B cell (primary cell): Measurements from ENCODE around the gene SULT1C4. TPM values are rescaled to one million over a fixed set of nuclear protein-coding genes. Genes with fewer than 3 reads are reported as not detected.

Experiments
- ATAC-seq: fragments of 200-7000 bp; cut with Tn5 transposase; one replicate; pipeline ENCODE4 v1.10.0; 2021; ENCODE audit warnings: low read depth, mild to moderate bottlenecking, moderate number of reproducible peaks, moderate library complexity
- CTCF ChIA-PET: fragments of 350-600 bp; sonication (Branson Sonifier 250); formaldehyde crosslinking; loops from one replicate; lab custom pipeline; 2021; ENCODE audit warnings: antibody characterized with exemption, inconsistent platforms; lab: Charles Lee
- POLR2A ChIA-PET: fragments of 350-600 bp; sonication (Branson Sonifier 250); formaldehyde crosslinking; loops from one replicate; lab custom pipeline; 2021; ENCODE audit warnings: antibody characterized with exemption; lab: Charles Lee
- DNase-seq: peaks from one replicate; pipeline ENCODE4 v3.0.0; 2013
- H2AFZ ChIP-seq: 2 replicates; pipeline ENCODE4 v1.6.1; 2012; ENCODE audit warnings: mild to moderate bottlenecking, low read depth, low read length; ENCODE audit not compliant: insufficient read depth, poor library complexity, severe bottlenecking
- H3K27ac ChIP-seq, 2 donors: 1 replicate in 1 of 2; 2 replicates in 1 of 2; pipeline ENCODE4 v1.5.1; 2012 to 2013; ENCODE audit warnings: low read length in 2 of 2, mild to moderate bottlenecking in 2 of 2, moderate library complexity in 1 of 2
- H3K27me3 ChIP-seq, 4 experiments: fragments of 200-600 bp in 1 of 4; sonication (generic) in 1 of 4; replicated peaks in 1 of 4; 1 replicate in 2 of 4; 2 replicates in 2 of 4; pipeline versions ENCODE4 v1.6.1 to v1.7.0; 2013 to 2016; ENCODE audit warnings: low read length in 3 of 4, mild to moderate bottlenecking in 2 of 4, mixed read lengths in 1 of 4, moderate library complexity in 1 of 4; ENCODE audit not compliant: insufficient read depth in 4 of 4, control insufficient read depth in 3 of 4; ENCODE audit errors: control extremely low read depth in 1 of 4
- H3K36me3 ChIP-seq, 2 experiments: replicated peaks in 1 of 2; 1 replicate in 1 of 2; 2 replicates in 1 of 2; pipeline versions ENCODE4 v1.6.1 to v1.7.1; 2013; ENCODE audit warnings: low read length in 1 of 2; ENCODE audit not compliant: insufficient read depth in 2 of 2, control insufficient read depth in 1 of 2; ENCODE audit errors: control extremely low read depth in 1 of 2, extremely low read depth in 1 of 2
- H3K4me1 ChIP-seq, 2 donors: fragments of 200-600 bp in 1 of 2; sonication (generic) in 1 of 2; 1 replicate in 1 of 2; 2 replicates in 1 of 2; pipeline versions ENCODE4 v1.5.1 to v1.6.1; 2013 to 2017; ENCODE audit warnings: low read length in 2 of 2; ENCODE audit not compliant: control insufficient read depth in 2 of 2, insufficient read depth in 2 of 2
- H3K4me2 ChIP-seq: replicated peaks from 2 replicates; pipeline ENCODE3; 2012; ENCODE audit warnings: mild to moderate bottlenecking, low read depth, low read length; ENCODE audit not compliant: poor library complexity, severe bottlenecking
- H3K4me3 ChIP-seq, 5 experiments: fragments of 200-600 bp in 1 of 5; sonication (generic) in 1 of 5; 1 replicate in 3 of 5; 2 replicates in 2 of 5; pipeline versions ENCODE4 v1.5.1 to v1.7.0; 2011 to 2016; ENCODE audit warnings: low read length in 4 of 5, mild to moderate bottlenecking in 4 of 5, low read depth in 2 of 5, control low read depth in 1 of 5, moderate library complexity in 1 of 5; ENCODE audit not compliant: insufficient read depth in 1 of 5; ENCODE audit errors: control extremely low read depth in 1 of 5, extremely low read depth in 1 of 5
- H3K79me2 ChIP-seq: fragments of 200-600 bp; sonication (generic); one replicate; pipeline ENCODE4 v1.6.0; 2016; ENCODE audit warnings: low read length; ENCODE audit not compliant: control insufficient read depth, insufficient read depth
- H3K9ac ChIP-seq: fragments of 200-600 bp; sonication (generic); 2 replicates; pipeline ENCODE4 v1.6.1; 2017; ENCODE audit warnings: mild to moderate bottlenecking, low read length, moderate library complexity
- H3K9me3 ChIP-seq, 3 donors: one replicate each; pipeline versions ENCODE4 v1.6.1 to v1.7.1; 2013; ENCODE audit warnings: low read length in 2 of 3; ENCODE audit not compliant: control insufficient read depth in 2 of 3, insufficient read depth in 1 of 3; ENCODE audit errors: control extremely low read depth in 1 of 3
- H4K20me1 ChIP-seq: 2 replicates; pipeline ENCODE4 v1.6.0; 2012; ENCODE audit warnings: mild to moderate bottlenecking, low read length; ENCODE audit not compliant: insufficient read depth, control insufficient read depth, poor library complexity, severe bottlenecking
- H3K27ac Mint-ChIP-seq: one replicate; pipeline ENCODE4 v1.8.0; 2021; ENCODE audit warnings: mixed read lengths
- H3K27me3 Mint-ChIP-seq: one replicate; pipeline ENCODE4 v1.8.0; 2021; ENCODE audit warnings: mixed read lengths
- H3K4me1 Mint-ChIP-seq: one replicate; pipeline ENCODE4 v1.8.0; 2021; ENCODE audit warnings: mixed read lengths
- H3K4me3 Mint-ChIP-seq: one replicate; pipeline ENCODE4 v1.8.0; 2021; ENCODE audit warnings: mixed read lengths
- H3K9me3 Mint-ChIP-seq: one replicate; pipeline ENCODE4 v1.8.0; 2022; ENCODE audit warnings: mixed read lengths; ENCODE audit not compliant: insufficient read depth
- EZH2 ChIP-seq: IDR thresholded peaks from 2 replicates; pipeline ENCODE4 v1.6.1; 2012; ENCODE audit warnings: borderline replicate concordance, low read depth, mild to moderate bottlenecking, moderate library complexity, low read length; ENCODE audit not compliant: insufficient read depth, poor library complexity, severe bottlenecking
- WGBS: methylation state at CpG from one replicate; pipeline ENCODE4 v1.1.5; 2013; ENCODE audit warnings: missing lambda C conversion rate; ENCODE audit not compliant: insufficient coverage; 5-methylcytosine and 5-hydroxymethylcytosine counted together
- intact Hi-C: fragments of 100-400 bp; cut with micrococcal nuclease; formaldehyde crosslinking; loops from one replicate; pipeline ENCODE4 v1.10.0; 2022
- polyA plus RNA-seq: library from polyadenylated mRNA; depleted of rRNA; stranded (reverse); fragments of >200 nt; gene quantifications from 2 replicates; pipeline ENCODE4 v1.2.3, GENCODE V29; 2012
- total RNA-seq, 2 donors: library from RNA; stranded (reverse); fragments of 120-200 nt in 1 of 2; gene quantifications; 1 replicate in 1 of 2; 2 replicates in 1 of 2; pipeline versions ENCODE4 v1.2.3 to v1.2.4, GENCODE V29; 2013 to 2022
- TF ChIP-seq, protein P1 (sequence below): fragments of 200-600 bp; IDR thresholded peaks from one replicate; pipeline ENCODE4 v1.8.0; 2022; ENCODE audit warnings: antibody characterized with exemption, mild to moderate bottlenecking

The SULT1C4 gene
- total and polyA plus RNA-seq, 2 donors (not counting 1 experiment from before 2014, with no cell fraction given): not detected

DNA sequence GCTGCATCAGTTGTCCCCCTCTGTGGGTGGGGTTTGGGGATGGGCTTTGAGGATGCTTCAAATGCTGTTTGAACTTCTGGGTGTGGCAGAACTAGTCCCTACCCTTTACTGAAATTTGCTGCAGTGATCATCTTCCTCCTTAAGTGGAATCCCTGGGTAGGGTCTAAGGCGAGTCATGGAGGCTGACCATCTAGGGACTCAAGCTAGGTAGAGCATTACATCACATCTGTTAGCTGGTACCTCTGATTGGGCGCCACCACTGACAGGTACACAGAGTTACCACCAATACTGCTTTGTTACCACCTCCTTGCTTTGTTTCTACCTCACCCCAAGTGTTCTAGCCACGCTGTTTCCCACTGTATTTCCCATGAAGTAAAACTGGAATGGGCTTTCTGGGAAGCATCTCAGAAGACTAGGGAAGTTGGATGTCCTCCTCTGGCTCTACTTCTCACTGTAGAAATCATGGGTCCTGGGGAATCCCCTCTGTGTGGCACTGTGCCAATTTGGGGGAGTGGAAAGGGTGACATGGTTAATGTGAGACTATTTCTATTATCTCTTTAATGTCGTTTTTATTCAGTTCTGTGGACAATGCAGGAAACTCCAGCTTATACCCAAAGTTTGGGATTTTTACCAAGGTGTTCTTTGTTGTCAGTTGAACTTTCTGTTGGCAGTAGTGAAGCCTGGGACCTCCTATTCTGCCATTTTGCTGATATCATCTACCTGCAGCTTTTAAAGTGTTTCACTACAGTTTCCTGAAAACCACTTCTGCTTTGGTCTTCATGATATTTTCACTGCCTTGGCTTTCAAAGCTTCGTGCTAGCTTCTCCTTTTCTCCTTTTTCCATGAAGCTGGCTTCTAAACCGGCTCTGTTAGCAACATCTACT, 14.5 kb upstream of the SULT1C4 start:
- Histone ChIP-seq H3K27ac (no peak overlapping the region), H3K27me3 (no peaks in the 10 kb centered on the region), H3K79me2 (no peaks in the 10 kb centered on the region), H3K4me2 (no peak overlapping the region), H2AFZ (no peak overlapping the region), H3K4me1 (no peaks in the 10 kb centered on the region), H4K20me1 (no peaks in the 10 kb centered on the region), H3K36me3 (no peaks in the 10 kb centered on the region), H3K9ac (no peak overlapping the region), H3K9me3 (no peaks in the 10 kb centered on the region), H3K4me3 (no peak overlapping the region)
- DNase-seq (no peak), ATAC-seq (no peak)
- TF ChIP-seq EZH2: no peak
- TF ChIP-seq, protein P1, sequence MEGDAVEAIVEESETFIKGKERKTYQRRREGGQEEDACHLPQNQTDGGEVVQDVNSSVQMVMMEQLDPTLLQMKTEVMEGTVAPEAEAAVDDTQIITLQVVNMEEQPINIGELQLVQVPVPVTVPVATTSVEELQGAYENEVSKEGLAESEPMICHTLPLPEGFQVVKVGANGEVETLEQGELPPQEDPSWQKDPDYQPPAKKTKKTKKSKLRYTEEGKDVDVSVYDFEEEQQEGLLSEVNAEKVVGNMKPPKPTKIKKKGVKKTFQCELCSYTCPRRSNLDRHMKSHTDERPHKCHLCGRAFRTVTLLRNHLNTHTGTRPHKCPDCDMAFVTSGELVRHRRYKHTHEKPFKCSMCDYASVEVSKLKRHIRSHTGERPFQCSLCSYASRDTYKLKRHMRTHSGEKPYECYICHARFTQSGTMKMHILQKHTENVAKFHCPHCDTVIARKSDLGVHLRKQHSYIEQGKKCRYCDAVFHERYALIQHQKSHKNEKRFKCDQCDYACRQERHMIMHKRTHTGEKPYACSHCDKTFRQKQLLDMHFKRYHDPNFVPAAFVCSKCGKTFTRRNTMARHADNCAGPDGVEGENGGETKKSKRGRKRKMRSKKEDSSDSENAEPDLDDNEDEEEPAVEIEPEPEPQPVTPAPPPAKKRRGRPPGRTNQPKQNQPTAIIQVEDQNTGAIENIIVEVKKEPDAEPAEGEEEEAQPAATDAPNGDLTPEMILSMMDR: no peak
- no peaks in the 10 kb centered on the region for H3K9me3 Mint-ChIP-seq
- H3K27me3 Mint-ChIP-seq: peaks cover 12% of the 10 kb centered on the region
- H3K4me3 Mint-ChIP-seq: no peak overlapping the region
- peaks cover 9% of the 10 kb centered on the region for H3K4me1 Mint-ChIP-seq
- intact Hi-C loops: no loop called here
- 39% methylated on average over 5 of the region's 6 CpGs for WGBS
- POLR2A ChIA-PET: no interaction called here
- CTCF ChIA-PET: interaction anchor here (0.7 kb wide), 2 partner anchors 53 to 91 kb away, joined by 3 to 4 read pairs; no protein-coding TSS in a partner anchor
- H3K27ac Mint-ChIP-seq: no peak overlapping the region

GRCh38 chr2:108363908-108364225, 13.9 kb upstream of the SULT1C4 start:
- H3K4me3 Mint-ChIP-seq: no peak overlapping the region
- Histone ChIP-seq H3K79me2 (no peaks in the 10 kb centered on the region), H4K20me1 (no peaks in the 10 kb centered on the region), H3K4me2 (no peak overlapping the region), H3K4me3 (no peak overlapping the region), H3K4me1 (no peaks in the 10 kb centered on the region), H3K27me3 (no peaks in the 10 kb centered on the region), H3K9ac (no peak overlapping the region), H2AFZ (no peak overlapping the region), H3K36me3 (no peaks in the 10 kb centered on the region), H3K9me3 (no peaks in the 10 kb centered on the region), H3K27ac (no peak overlapping the region)
- WGBS: 13% methylated on average over 1 of the region's 1 CpG
- no peak for DNase-seq
- no peaks in the 10 kb centered on the region for H3K9me3 Mint-ChIP-seq
- CTCF ChIA-PET: no interaction called here
- H3K4me1 Mint-ChIP-seq: peaks cover 9% of the 10 kb centered on the region
- no peak overlapping the region for H3K27ac Mint-ChIP-seq
- no peak for ATAC-seq
- TF ChIP-seq, protein P1: no peak
- TF ChIP-seq EZH2: no peak
- intact Hi-C loops: no loop called here
- POLR2A ChIA-PET: no interaction called here
- peaks cover 12% of the 10 kb centered on the region for H3K27me3 Mint-ChIP-seq
